ENCODE data around the gene TECR. TPM values are rescaled to one million over a fixed set of nuclear protein-coding genes. Genes with fewer than 3 reads are reported as not detected.
A peak's percentile ranks its signal among the peaks of the same experiment; 100 is the strongest.

The TECR gene
- total and polyA plus RNA-seq, 2 of the 13 experiments (the other 11 are each of a cell fraction or from before 2014, with no cell fraction given) = 54.9 to 121 TPM

- TF ChIP-seq PBX2 (CRISPR knock-in tag; IDR thresholded peaks at IDR 0.05) (no peak), PBX3 (CRISPR knock-in tag; IDR thresholded peaks at IDR 0.05; ENCODE audit: borderline replicate concordance) (0 out of 2 replicates have a peak, but pooled peaks have one; percentile 30), MXD4 (CRISPR knock-in tag; IDR thresholded peaks at IDR 0.05) (peak; percentile 76), ZNF792 (CRISPR knock-in tag; IDR thresholded peaks at IDR 0.05) (peak; percentile 67; the same call in 1 of the 2 replicates), ZBTB10 (CRISPR knock-in tag; IDR thresholded peaks at IDR 0.05; ENCODE audit: borderline replicate concordance) (peak; percentile 40; the same call in 1 of the 2 replicates), ZNF720 (CRISPR knock-in tag; IDR thresholded peaks at IDR 0.05) (no peak), DMAP1 (CRISPR knock-in tag; IDR thresholded peaks at IDR 0.05) (peak; percentile 82), PAWR (CRISPR knock-in tag; IDR thresholded peaks at IDR 0.05; ENCODE audit: borderline replicate concordance) (no peak), SOX13 (IDR thresholded peaks at IDR 0.05) (no peak), SOX13 (CRISPR knock-in tag; conservative IDR thresholded peaks at IDR 0.05 in 1 of 2, IDR thresholded peaks at IDR 0.05 in 1 of 2) (peak in 1 of 2 experiments; percentile 56; a peak in 1 of 4 replicates), MLXIP (CRISPR knock-in tag; IDR thresholded peaks at IDR 0.05; ENCODE audit: borderline replicate concordance) (no peak), RORA (CRISPR knock-in tag; IDR thresholded peaks at IDR 0.05) (no peak), TIGD3 (CRISPR knock-in tag; IDR thresholded peaks at IDR 0.05; ENCODE audit: borderline replicate concordance) (no peak), HOXA7 (CRISPR knock-in tag; IDR thresholded peaks at IDR 0.05) (no peak), ZNF773 (CRISPR knock-in tag; IDR thresholded peaks at IDR 0.05; ENCODE audit: borderline replicate concordance) (no peak), ELK4 (CRISPR knock-in tag; IDR thresholded peaks at IDR 0.05; ENCODE audit: borderline replicate concordance) (no peak), SNAI1 (CRISPR knock-in tag; IDR thresholded peaks at IDR 0.05; ENCODE audit: borderline replicate concordance) (no peak)
Observed at GRCh38 chr19:14571695-14572490, 42.5 kb downstream of the TECR start, which contains the start of gene NDUFB7 (continued).
